H9 (cell line): ENCODE data around the gene GLYATL1B. TPM values are rescaled to one million over a fixed set of nuclear protein-coding genes. Genes with fewer than 3 reads are reported as not detected.

Source experiments
- DNase-seq: peaks from one replicate; pipeline ENCODE4 v3.0.0-alpha.2; 2017
- H2AFZ ChIP-seq: one replicate; pipeline ENCODE4 v1.6.1; 2013; ENCODE audit warnings: mild to moderate bottlenecking, low read length, control low read depth, moderate library complexity
- H2AK5ac ChIP-seq: 2 replicates; pipeline ENCODE4 v1.6.1; 2013; ENCODE audit warnings: low read length, control low read depth, mixed read lengths; ENCODE audit not compliant: insufficient read length
- H2BK120ac ChIP-seq: one replicate; pipeline ENCODE4 v1.6.1; 2013; ENCODE audit warnings: low read depth, mild to moderate bottlenecking, low read length, control low read depth, inconsistent platforms; ENCODE audit not compliant: poor library complexity, severe bottlenecking
- H2BK12ac ChIP-seq: 2 replicates; pipeline ENCODE4 v1.6.1; 2013; ENCODE audit warnings: low read length, control low read depth, mixed read lengths, low read depth; ENCODE audit not compliant: insufficient read length
- H2BK15ac ChIP-seq: 2 replicates; pipeline ENCODE4 v1.6.1; 2013; ENCODE audit warnings: low read depth, low read length, control low read depth
- H2BK20ac ChIP-seq: one replicate; pipeline ENCODE4 v1.6.1; 2013; ENCODE audit warnings: low read depth, mild to moderate bottlenecking, low read length, control low read depth, inconsistent platforms; ENCODE audit not compliant: poor library complexity, severe bottlenecking
- H2BK5ac ChIP-seq: 2 replicates; pipeline ENCODE4 v1.6.1; 2013; ENCODE audit warnings: low read length, control low read depth, mixed read lengths; ENCODE audit not compliant: insufficient read length
- H3K14ac ChIP-seq: 2 replicates; pipeline ENCODE4 v1.6.1; 2013; ENCODE audit warnings: low read length, control low read depth; ENCODE audit not compliant: insufficient read depth
- H3K18ac ChIP-seq: 2 replicates; pipeline ENCODE4 v1.6.1; 2013; ENCODE audit warnings: low read depth, mild to moderate bottlenecking, mixed read lengths, low read length, control low read depth; ENCODE audit not compliant: insufficient read length
- H3K23ac ChIP-seq: 2 replicates; pipeline ENCODE4 v1.6.1; 2013; ENCODE audit warnings: low read length, control low read depth, mixed read lengths, low read depth; ENCODE audit not compliant: insufficient read length
- H3K23me2 ChIP-seq: 2 replicates; pipeline ENCODE4 v1.6.1; 2013; ENCODE audit warnings: low read depth, mild to moderate bottlenecking, mixed read lengths, low read length, control low read depth; ENCODE audit not compliant: insufficient read length, poor library complexity, severe bottlenecking
- H3K27ac ChIP-seq: 2 replicates; pipeline ENCODE4 v1.5.1; 2013; ENCODE audit warnings: low read length, control low read depth, mixed read lengths, low read depth; ENCODE audit not compliant: insufficient read length
- H3K27me3 ChIP-seq: 2 replicates; pipeline ENCODE4 v1.6.1; 2013; ENCODE audit warnings: low read length, control low read depth, inconsistent platforms; ENCODE audit not compliant: insufficient read depth
- H3K4ac ChIP-seq: 2 replicates; pipeline ENCODE4 v1.6.1; 2013; ENCODE audit warnings: low read depth, mild to moderate bottlenecking, control low read depth, inconsistent platforms, low read length, moderate library complexity
- H3K4me1 ChIP-seq: 2 replicates; pipeline ENCODE4 v1.6.1; 2013; ENCODE audit warnings: low read length, control low read depth, inconsistent platforms; ENCODE audit not compliant: insufficient read depth
- H3K4me2 ChIP-seq: 2 replicates; pipeline ENCODE4 v1.6.1; 2013; ENCODE audit warnings: low read length, control low read depth, mixed read lengths; ENCODE audit not compliant: insufficient read length, insufficient read depth
- H3K56ac ChIP-seq: 2 replicates; pipeline ENCODE4 v1.6.1; 2013; ENCODE audit warnings: low read depth, mild to moderate bottlenecking, mixed read lengths, low read length, control low read depth; ENCODE audit not compliant: insufficient read length
- H3K79me1 ChIP-seq: 2 replicates; pipeline ENCODE4 v1.6.1; 2013; ENCODE audit warnings: low read depth, mild to moderate bottlenecking, moderate library complexity, low read length, control low read depth, inconsistent platforms; ENCODE audit not compliant: insufficient read depth, poor library complexity, severe bottlenecking
- H3K79me2 ChIP-seq: 2 replicates; pipeline ENCODE4 v1.6.1; 2013; ENCODE audit warnings: low read length, control low read depth, inconsistent platforms; ENCODE audit not compliant: insufficient read depth
- H3K9ac ChIP-seq: 2 replicates; pipeline ENCODE4 v1.6.1; 2013; ENCODE audit warnings: low read length, control low read depth, mixed read lengths; ENCODE audit not compliant: insufficient read length; ENCODE audit errors: extremely low read depth
- H3K9me3 ChIP-seq: one replicate; pipeline ENCODE4 v1.6.1; 2013; ENCODE audit warnings: low read depth, low read length, inconsistent platforms; ENCODE audit not compliant: control insufficient read depth
- H3T11ph ChIP-seq: one replicate; pipeline ENCODE4 v1.6.1; 2013; ENCODE audit warnings: mild to moderate bottlenecking, low read length, control low read depth, inconsistent platforms
- H4K20me1 ChIP-seq: one replicate; pipeline ENCODE4 v1.6.1; 2013; ENCODE audit not compliant: control insufficient read depth, insufficient read length, insufficient read depth
- H4K5ac ChIP-seq: 2 replicates; pipeline ENCODE4 v1.6.1; 2013; ENCODE audit warnings: low read depth, mild to moderate bottlenecking, mixed read lengths, low read length, control low read depth; ENCODE audit not compliant: insufficient read length
- H4K8ac ChIP-seq: replicated peaks from 2 replicates; pipeline ENCODE4 v1.6.1; 2013; ENCODE audit warnings: low read length, control low read depth, mixed read lengths, low read depth; ENCODE audit not compliant: insufficient read length
- H4K91ac ChIP-seq: 2 replicates; pipeline ENCODE4 v1.6.1; 2013; ENCODE audit warnings: low read depth, mild to moderate bottlenecking, moderate library complexity, mixed read lengths, low read length, control low read depth; ENCODE audit not compliant: insufficient read length
- H3K27ac Mint-ChIP-seq, 3 experiments: 2 replicates in 2 of 3; 3 replicates in 1 of 3; pipeline ENCODE4 v1.8.0; 2020 to 2021; ENCODE audit warnings: mixed read lengths in 3 of 3, mild to moderate bottlenecking in 1 of 3, moderate library complexity in 1 of 3
- H3K27me3 Mint-ChIP-seq: 2 replicates; pipeline ENCODE4 v1.8.0; 2021; ENCODE audit warnings: low read depth, mild to moderate bottlenecking, moderate library complexity, mixed read lengths
- H3K36me3 Mint-ChIP-seq, 3 experiments: 2 replicates in 2 of 3; 3 replicates in 1 of 3; pipeline ENCODE4 v1.8.0; 2020 to 2021; ENCODE audit warnings: low read depth in 3 of 3, mixed read lengths in 3 of 3; ENCODE audit not compliant: insufficient read depth in 1 of 3
- H3K4me1 Mint-ChIP-seq, 2 experiments: 2 replicates each; pipeline ENCODE4 v1.8.0; 2020; ENCODE audit warnings: mixed read lengths in 2 of 2
- H3K4me3 Mint-ChIP-seq, 2 experiments: 2 replicates in 1 of 2; 3 replicates in 1 of 2; pipeline ENCODE4 v1.8.0; 2020 to 2021; ENCODE audit warnings: mild to moderate bottlenecking in 2 of 2, mixed read lengths in 2 of 2, moderate library complexity in 1 of 2
- H3K9me3 Mint-ChIP-seq, 2 experiments: 2 replicates in 1 of 2; 3 replicates in 1 of 2; pipeline ENCODE4 v1.8.0; 2020; ENCODE audit warnings: mild to moderate bottlenecking in 2 of 2, mixed read lengths in 2 of 2, moderate library complexity in 1 of 2
- WGBS: extraction: QIAGEN DNeasy Blood & Tissue Kit; methylation state at CpG from one replicate; pipeline ENCODE4 v1.1.7; 2013; ENCODE audit warnings: missing lambda C conversion rate, low lambda C conversion rate, mixed read lengths; ENCODE audit not compliant: insufficient read length; ENCODE audit errors: extremely low coverage; 5-methylcytosine and 5-hydroxymethylcytosine counted together
- total RNA-seq: library from RNA; stranded (reverse); gene quantifications from 2 replicates; pipeline ENCODE4 v1.2.1, GENCODE V29; 2021
- TF ChIP-seq, protein P1 (sequence below): fragments of 200-600 bp; sonication (generic); conservative IDR thresholded peaks from 3 replicates; pipeline ENCODE4 v1.8.0; 2021; ENCODE audit warnings: antibody characterized with exemption, mild to moderate bottlenecking

The GLYATL1B gene
- total RNA-seq, 1 experiment from 2014 or later, result not detected

DNA sequence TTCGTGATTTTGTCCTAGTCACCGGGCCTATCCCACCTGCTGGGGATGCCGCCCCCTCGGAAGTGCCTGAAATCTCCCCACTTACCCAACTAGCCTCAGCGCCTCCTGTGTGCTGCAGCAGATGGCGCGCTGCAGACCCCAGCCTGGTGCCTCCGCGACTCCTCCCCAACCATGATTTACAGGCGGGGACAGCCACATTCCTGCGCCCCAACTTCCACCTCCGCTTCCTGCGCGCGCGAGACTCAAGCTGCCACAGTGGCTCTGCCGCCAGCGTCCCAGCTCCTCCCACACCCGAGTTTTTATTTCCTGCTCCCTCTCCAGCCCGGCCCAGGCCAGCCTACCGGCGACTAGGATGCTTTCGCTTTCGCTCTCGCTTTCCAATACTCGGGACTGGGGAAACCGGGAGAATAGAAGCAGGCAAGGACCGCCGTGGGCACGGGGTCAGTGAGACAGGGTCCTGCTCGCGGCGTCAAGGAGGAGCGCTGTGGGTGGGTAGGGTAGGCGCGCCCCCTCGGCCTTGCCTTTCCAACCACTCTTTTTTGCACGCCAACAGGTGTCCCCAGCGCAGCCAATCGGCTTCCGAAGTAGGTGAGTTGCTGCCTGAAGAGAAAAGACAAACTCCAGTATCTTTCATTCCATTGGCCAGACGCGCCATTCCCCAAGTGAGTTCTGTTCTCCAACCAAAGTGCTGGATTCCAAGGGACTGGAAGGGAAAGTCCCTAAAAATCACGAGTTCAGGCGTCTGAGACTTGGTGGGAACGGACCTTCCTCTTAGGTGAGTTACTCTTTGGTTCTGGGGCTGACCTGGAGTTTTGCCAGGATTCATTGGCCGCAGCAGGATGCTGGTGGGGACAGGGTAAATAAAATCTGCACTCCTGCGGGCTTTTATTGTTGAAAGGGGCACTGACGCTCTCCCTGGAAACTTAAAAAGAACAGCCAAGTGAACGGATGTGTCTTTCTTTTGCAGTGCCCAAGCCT is 56.7 kb downstream of the GLYATL1B start, which contains the start of gene FAM111A:
Gene FAM111A, plus strand, starts transcription at position 327 of the 978 bp plus-strand sequence. CDS start 6,017 bp downstream, outside the sequence.
- Histone ChIP-seq H3K79me2 (no peaks in the 10 kb centered on the region), H3K9ac (peak within 1 kb of the TSS; percentile 43), H3K4me2 (peak within 1 kb of the TSS; percentile 65), H3K27me3 (no peaks in the 10 kb centered on the region), H3K23ac (no peak within 1 kb of the TSS), H3K4ac (no peak within 1 kb of the TSS), H2AFZ (peak within 1 kb of the TSS; percentile 94), H4K8ac (no peak within 1 kb of the TSS), H2BK15ac (no peak within 1 kb of the TSS), H2BK5ac (no peak within 1 kb of the TSS), H2BK12ac (no peak within 1 kb of the TSS), H3K14ac (peak within 1 kb of the TSS; percentile 7; the same call in 1 of the 2 replicates), H4K20me1 (no peaks in the 10 kb centered on the region), H3K9me3 (no peaks in the 10 kb centered on the region), H2BK20ac (no peak within 1 kb of the TSS), H3T11ph (no peak within 1 kb of the TSS), H2BK120ac (peak within 1 kb of the TSS; percentile 57), H3K18ac (peak within 1 kb of the TSS; percentile 43), H3K4me1 (no peaks in the 10 kb centered on the region; the same call in 1 of the 2 replicates), H4K91ac (no peak within 1 kb of the TSS), H3K27ac (peak within 1 kb of the TSS; percentile 18), H3K79me1 (no peaks in the 10 kb centered on the region), H2AK5ac (no peak within 1 kb of the TSS), H3K56ac (no peak within 1 kb of the TSS), H3K23me2 (peaks cover 6% of the 10 kb centered on the region), H4K5ac (no peak within 1 kb of the TSS)
- Mint-ChIP-seq H3K4me1 (peaks cover 25 to 40% of the 10 kb centered on the region in 2 experiments), H3K27me3 (peaks cover 27% of the 10 kb centered on the region), H3K9me3 (peaks cover 5 to 12% of the 10 kb centered on the region in 2 experiments; a peak in 3 of 5 replicates), H3K36me3 (peaks cover 2 to 12% (median 3%) of the 10 kb centered on the region in 3 experiments; a peak in 5 of 7 replicates), H3K4me3 (peak within 1 kb of the TSS; percentile 91 to 92), H3K27ac (peak within 1 kb of the TSS; percentile 96 to 97 (median 96); a peak in 6 of 7 replicates)
- peak; percentile 96 for DNase-seq
- TF ChIP-seq, protein P1, sequence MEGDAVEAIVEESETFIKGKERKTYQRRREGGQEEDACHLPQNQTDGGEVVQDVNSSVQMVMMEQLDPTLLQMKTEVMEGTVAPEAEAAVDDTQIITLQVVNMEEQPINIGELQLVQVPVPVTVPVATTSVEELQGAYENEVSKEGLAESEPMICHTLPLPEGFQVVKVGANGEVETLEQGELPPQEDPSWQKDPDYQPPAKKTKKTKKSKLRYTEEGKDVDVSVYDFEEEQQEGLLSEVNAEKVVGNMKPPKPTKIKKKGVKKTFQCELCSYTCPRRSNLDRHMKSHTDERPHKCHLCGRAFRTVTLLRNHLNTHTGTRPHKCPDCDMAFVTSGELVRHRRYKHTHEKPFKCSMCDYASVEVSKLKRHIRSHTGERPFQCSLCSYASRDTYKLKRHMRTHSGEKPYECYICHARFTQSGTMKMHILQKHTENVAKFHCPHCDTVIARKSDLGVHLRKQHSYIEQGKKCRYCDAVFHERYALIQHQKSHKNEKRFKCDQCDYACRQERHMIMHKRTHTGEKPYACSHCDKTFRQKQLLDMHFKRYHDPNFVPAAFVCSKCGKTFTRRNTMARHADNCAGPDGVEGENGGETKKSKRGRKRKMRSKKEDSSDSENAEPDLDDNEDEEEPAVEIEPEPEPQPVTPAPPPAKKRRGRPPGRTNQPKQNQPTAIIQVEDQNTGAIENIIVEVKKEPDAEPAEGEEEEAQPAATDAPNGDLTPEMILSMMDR, result peak; percentile 53
- WGBS, result no CpG with 5 or more reads among the region's 50 CpGs
